BE2C (cell line): Measurements from ENCODE around the gene EXOC3L1.

ENCODE experiments used
- DNase-seq: peaks from one replicate; pipeline ENCODE4 v3.0.0-alpha.2; 2020
- H3K27me3 ChIP-seq: fragments of 250-450 bp; sonication (Bioruptor Pico); 2 replicates; pipeline ENCODE4 v1.5.1; 2020; ENCODE audit warnings: mild to moderate bottlenecking
- H3K36me3 ChIP-seq: fragments of 250-450 bp; sonication (Bioruptor Pico); 2 replicates; pipeline ENCODE4 v1.5.1; 2020; ENCODE audit warnings: mild to moderate bottlenecking
- H3K4me1 ChIP-seq: fragments of 250-450 bp; sonication (Bioruptor Pico); 2 replicates; pipeline ENCODE4 v1.5.1; 2020
- H3K4me3 ChIP-seq: 2 replicates; pipeline ENCODE4 v1.5.1; 2011; ENCODE audit warnings: low read depth, low read length
- H3K9me3 ChIP-seq: fragments of 250-450 bp; sonication (Bioruptor Pico); 2 replicates; pipeline ENCODE4 v1.5.1; 2020
- CTCF ChIP-seq: IDR thresholded peaks from 2 replicates; pipeline ENCODE4 v1.5.1; 2012; ENCODE audit warnings: mild to moderate bottlenecking, low read depth, low read length

The EXOC3L1 gene

GRCh38 chr16:67183627-67184452 lies 6.1 kb downstream of the EXOC3L1 start, which contains the start of gene MATCAP1:
Gene MATCAP1, minus strand, starts transcription at chr16:67183963. Its CDS starts 3,353 bp downstream, at chr16:67180610.
- TF ChIP-seq CTCF = no peak
- Histone ChIP-seq H3K4me1 (peaks cover 3% of the 10 kb centered on the region; the same call in 1 of the 2 replicates), H3K36me3 (no peaks in the 10 kb centered on the region), H3K9me3 (no peaks in the 10 kb centered on the region), H3K27me3 (no peaks in the 10 kb centered on the region), H3K4me3 (peak within 1 kb of the TSS; percentile 70)
- peak; percentile 99 for DNase-seq

- H3K27me3 ChIP-seq = no peaks in the 10 kb centered on the region
- no peak for DNase-seq
- H3K36me3 ChIP-seq = no peaks in the 10 kb centered on the region
- H3K9me3 ChIP-seq = no peaks in the 10 kb centered on the region
- no peak for TF ChIP-seq CTCF
- H3K4me1 ChIP-seq = peaks cover 3% of the 10 kb centered on the region; the same call in 1 of the 2 replicates
- H3K4me3 ChIP-seq = peak overlapping the region; percentile 70
Observed at GRCh38 chr16:67183284-67183626, 6.7 kb downstream of the EXOC3L1 start.

- Histone ChIP-seq H3K27me3 (no peaks in the 10 kb centered on the region), H3K4me1 (peaks cover 3% of the 10 kb centered on the region; the same call in 1 of the 2 replicates), H3K4me3 (no peak overlapping the region), H3K36me3 (no peaks in the 10 kb centered on the region), H3K9me3 (no peaks in the 10 kb centered on the region)
- TF ChIP-seq CTCF = no peak
- no peak for DNase-seq
Observed at GRCh38 chr16:67182288-67182687, 7.6 kb downstream of the EXOC3L1 start.

GRCh38 chr16:67181346-67181745 lies 8.6 kb downstream of the EXOC3L1 start:
- DNase-seq = no peak
- Histone ChIP-seq H3K27me3 (no peaks in the 10 kb centered on the region), H3K9me3 (no peaks in the 10 kb centered on the region), H3K36me3 (no peaks in the 10 kb centered on the region), H3K4me1 (peaks cover 3% of the 10 kb centered on the region; the same call in 1 of the 2 replicates), H3K4me3 (no peak overlapping the region)
- no peak for TF ChIP-seq CTCF

- Histone ChIP-seq H3K4me3 (no peak overlapping the region), H3K4me1 (peaks cover 2% of the 10 kb centered on the region), H3K27me3 (no peaks in the 10 kb centered on the region), H3K9me3 (no peaks in the 10 kb centered on the region), H3K36me3 (no peaks in the 10 kb centered on the region)
- TF ChIP-seq CTCF = no peak
- DNase-seq = no peak
Observed at GRCh38 chr16:67180166-67180565, 9.8 kb downstream of the EXOC3L1 start.

GRCh38 chr16:67179421-67180080 lies 10.4 kb downstream of the EXOC3L1 start:
- Histone ChIP-seq H3K4me3 (no peak overlapping the region), H3K4me1 (peaks cover 4% of the 10 kb centered on the region; the same call in 1 of the 2 replicates), H3K36me3 (no peaks in the 10 kb centered on the region), H3K27me3 (no peaks in the 10 kb centered on the region), H3K9me3 (no peaks in the 10 kb centered on the region)
- no peak for DNase-seq
- peak; percentile 35 for TF ChIP-seq CTCF
